GM12878 (cell line): ENCODE results near the gene F10. TPM values are rescaled to one million over a fixed set of nuclear protein-coding genes. Genes with fewer than 3 reads are reported as not detected.

Experiments
- ATAC-seq: fragments of 200-7000 bp; cut with Tn5 transposase; 3 replicates; pipeline ENCODE4 v1.9.1; 2020; ENCODE audit warnings: mild to moderate bottlenecking, moderate library complexity
- BruUV-seq: library from RNA; stranded (reverse); fragments of 400-500 nt; replicated peaks from 2 replicates; lab custom pipeline; 2021; lab: Mats Ljungman, UMichigan
- CTCF ChIA-PET: fragments of 300-600 bp; sonication (Branson Sonifier 250); formaldehyde crosslinking; extraction: SDS; loops from one replicate; lab custom pipeline; 2021; ENCODE audit warnings: inconsistent platforms; lab: Yijun Ruan, JAX
- POLR2A ChIA-PET: fragments of 350-600 bp; formaldehyde crosslinking; extraction: SDS; loops from one replicate; lab custom pipeline; 2021; ENCODE audit warnings: inconsistent platforms; lab: Charles Lee
- RAD21 ChIA-PET: fragments of 300-600 bp; sonication (Branson Sonifier 250); formaldehyde crosslinking; loops from one replicate; lab custom pipeline; 2023; ENCODE audit warnings: antibody characterized with exemption; ENCODE audit not compliant: unreplicated experiment; lab: Charles Lee
- SMC1A ChIA-PET: fragments of 300-600 bp; sonication (Branson Sonifier 250); formaldehyde crosslinking; loops from one replicate; lab custom pipeline; 2023; ENCODE audit not compliant: unreplicated experiment, uncharacterized antibody; lab: Charles Lee
- DNase-seq: peaks from one replicate; pipeline ENCODE4 v3.0.0-alpha.2; 2011; ENCODE audit warnings: low read depth, low spot score
- FAIRE-seq: peaks from 3 replicates; lab custom pipeline; 2011; peaks lifted over from hg19 to GRCh38; lab: Jason Lieb, UNC
- H2AFZ ChIP-seq: 2 replicates; pipeline ENCODE4 v1.6.0; 2011; ENCODE audit warnings: low read depth, low read length, control low read depth; ENCODE audit not compliant: control insufficient read depth
- H3K27ac ChIP-seq: 2 replicates; pipeline ENCODE4 v1.5.1; 2011; ENCODE audit warnings: control low read depth; ENCODE audit not compliant: control insufficient read depth, insufficient read depth
- H3K27me3 ChIP-seq, 2 experiments: replicated peaks in 1 of 2; 2 replicates each; pipeline versions ENCODE4 v1.6.0 to v1.6.1; 2011; ENCODE audit warnings: low read length in 1 of 2; ENCODE audit not compliant: control insufficient read depth in 2 of 2, insufficient read depth in 2 of 2
- H3K36me3 ChIP-seq, 2 experiments: 2 replicates each; pipeline ENCODE4 v1.5.1; 2011; ENCODE audit warnings: low read length in 1 of 2; ENCODE audit not compliant: control insufficient read depth in 2 of 2, insufficient read depth in 2 of 2
- H3K4me1 ChIP-seq: 2 replicates; pipeline ENCODE4 v1.6.1; 2011; ENCODE audit warnings: mild to moderate bottlenecking, low read length, moderate library complexity, mixed read lengths; ENCODE audit not compliant: control insufficient read depth, insufficient read depth
- H3K4me2 ChIP-seq: 2 replicates; pipeline ENCODE4 v1.6.0; 2011; ENCODE audit warnings: control low read depth; ENCODE audit not compliant: control insufficient read depth, insufficient read depth
- H3K4me3 ChIP-seq: fragments of 200-600 bp; sonication (generic); 2 replicates; pipeline ENCODE4 v1.5.1; 2016
- H3K79me2 ChIP-seq: 2 replicates; pipeline ENCODE4 v1.6.0; 2011; ENCODE audit warnings: low read length; ENCODE audit not compliant: control insufficient read depth, insufficient read depth
- H3K9ac ChIP-seq: 2 replicates; pipeline ENCODE4 v1.8.0; 2011; ENCODE audit warnings: low read length, control low read depth, mixed read lengths; ENCODE audit not compliant: control insufficient read depth, insufficient read depth
- H3K9me3 ChIP-seq: replicated peaks from 3 replicates; pipeline ENCODE4 v1.5.1; 2011; ENCODE audit warnings: mild to moderate bottlenecking, low read length; ENCODE audit not compliant: control insufficient read depth, insufficient read depth
- H4K20me1 ChIP-seq: 2 replicates; pipeline ENCODE4 v1.6.0; 2011; ENCODE audit not compliant: control insufficient read depth, insufficient read depth
- BHLHE40 ChIP-seq, 2 experiments: fragments of 450-650 bp in 1 of 2; IDR thresholded peaks; 2 replicates each; pipeline ENCODE4 v1.6.1; 2011 to 2017; ENCODE audit warnings: low read depth in 2 of 2, borderline replicate concordance in 1 of 2, improper control_type of control experiment in 1 of 2, low read length in 1 of 2, mild to moderate bottlenecking in 1 of 2
- CHD1 ChIP-seq: IDR thresholded peaks from 2 replicates; pipeline ENCODE4 v1.6.1; 2012; ENCODE audit warnings: low read depth, low read length, improper control_type of control experiment
- CHD2 ChIP-seq: IDR thresholded peaks from 2 replicates; pipeline ENCODE4 v1.6.1; 2011; ENCODE audit warnings: low read depth, low read length, improper control_type of control experiment, borderline replicate concordance
- CREM ChIP-seq: IDR thresholded peaks from 2 replicates; pipeline ENCODE4 v1.6.1; 2014; ENCODE audit warnings: antibody characterized with exemption, low read depth
- EP300 ChIP-seq, 2 experiments: fragments of 150-350 bp in 1 of 2; IDR thresholded peaks; 2 replicates each; pipeline ENCODE4 v1.6.1; 2011 to 2012; ENCODE audit warnings: low read depth in 2 of 2, low read length in 2 of 2, borderline replicate concordance in 1 of 2, improper control_type of control experiment in 1 of 2, inconsistent platforms in 1 of 2; ENCODE audit not compliant: control insufficient read depth in 1 of 2
- IRF4 ChIP-seq: IDR thresholded peaks from 2 replicates; pipeline ENCODE4 v1.6.1; 2011; ENCODE audit warnings: low read depth, low read length
- MEF2A ChIP-seq: IDR thresholded peaks from 2 replicates; pipeline ENCODE4 v1.6.1; 2011; ENCODE audit warnings: low read depth, mild to moderate bottlenecking, low read length, moderate library complexity; ENCODE audit not compliant: insufficient read depth
- MEF2B ChIP-seq: fragments of 450-650 bp; IDR thresholded peaks from 2 replicates; pipeline ENCODE4 v1.6.1; 2018; ENCODE audit warnings: mild to moderate bottlenecking, moderate library complexity; ENCODE audit not compliant: partially characterized antibody, poor library complexity, severe bottlenecking
- MXI1 ChIP-seq: fragments of 150-350 bp; IDR thresholded peaks from 2 replicates; pipeline ENCODE4 v1.6.1; 2011; ENCODE audit warnings: low read depth, mild to moderate bottlenecking, inconsistent platforms, low read length, improper control_type of control experiment
- MYC ChIP-seq: IDR thresholded peaks from 2 replicates; pipeline ENCODE4 v1.6.1; 2011; ENCODE audit warnings: mild to moderate bottlenecking, low read length, moderate library complexity, inconsistent platforms; ENCODE audit not compliant: insufficient read depth, insufficient replicate concordance, insufficient read length, severe bottlenecking
- NBN ChIP-seq: fragments of 450-650 bp; IDR thresholded peaks from 2 replicates; pipeline ENCODE4 v1.6.1; 2016
- NKRF ChIP-seq: fragments of 450-650 bp; conservative IDR thresholded peaks from 2 replicates; pipeline ENCODE4 v1.6.1; 2017; ENCODE audit warnings: mild to moderate bottlenecking, moderate library complexity
- PBX3 ChIP-seq: IDR thresholded peaks from 2 replicates; pipeline ENCODE4 v1.6.1; 2011; ENCODE audit warnings: mild to moderate bottlenecking, low read depth, low read length, moderate library complexity; ENCODE audit not compliant: insufficient replicate concordance
- RB1 ChIP-seq: fragments of 450-650 bp; formaldehyde crosslinking; IDR thresholded peaks from 2 replicates; pipeline ENCODE4 v1.6.1; 2017; ENCODE audit warnings: mild to moderate bottlenecking, borderline replicate concordance
- SUPT20H ChIP-seq: IDR thresholded peaks from 2 replicates; pipeline ENCODE4 v1.6.1; 2011; ENCODE audit warnings: low read depth, mild to moderate bottlenecking, low read length, moderate library complexity, borderline replicate concordance; ENCODE audit not compliant: control insufficient read depth
- TCF12 ChIP-seq: IDR thresholded peaks from 2 replicates; pipeline ENCODE4 v1.6.1; 2011; ENCODE audit warnings: low read depth, mild to moderate bottlenecking, low read length
- TCF3 ChIP-seq: IDR thresholded peaks from 2 replicates; pipeline ENCODE4 v1.6.1; 2012; ENCODE audit warnings: low read depth, mild to moderate bottlenecking, low read length, borderline replicate concordance; ENCODE audit not compliant: insufficient read depth
- USF1 ChIP-seq: IDR thresholded peaks from 2 replicates; pipeline ENCODE4 v1.6.1; 2011; ENCODE audit warnings: borderline replicate concordance, low read depth, mild to moderate bottlenecking, moderate library complexity, mixed read lengths, low read length; ENCODE audit not compliant: insufficient read depth; ENCODE audit errors: extremely low read length
- ZBED1 ChIP-seq: IDR thresholded peaks from 2 replicates; pipeline ENCODE4 v1.6.1; 2016; ENCODE audit warnings: borderline replicate concordance
- WGBS: methylation state at CpG from one replicate; pipeline ENCODE4 v1.1.6; 2016; ENCODE audit warnings: low lambda C conversion rate; ENCODE audit not compliant: insufficient replicate concordance, insufficient coverage; ENCODE audit errors: missing lambda C conversion rate; 5-methylcytosine and 5-hydroxymethylcytosine counted together
- in situ Hi-C: fragments of 300-500 bp; cut with MboI; formaldehyde crosslinking; loops from 9 replicates; pipeline ENCODE4 v1.14.3; 2018; ENCODE audit warnings: mixed read lengths
- intact Hi-C: fragments of 100-400 bp; cut with micrococcal nuclease; formaldehyde crosslinking; loops from one replicate; pipeline ENCODE4 v1.14.2; 2022; ENCODE audit not compliant: unreplicated experiment
- polyA plus RNA-seq, 11 experiments: library from polyadenylated mRNA; depleted of rRNA in 4 of 11; unstranded in 6 of 11; stranded (reverse) in 5 of 11; fragments of >200 nt; fragmentation: Nextera tagmentation in 4 of 11; fragmentation: Illumina TruSeq in 1 of 11; extraction: Ambion mirVana in 4 of 11; extraction: Trizol in 1 of 11; gene quantifications; 1 replicate in 1 of 11; 2 replicates in 10 of 11; pipeline versions ENCODE4 v1.2.1 to v1.2.3, GENCODE V29; 2011 to 2016; ENCODE audit warnings: inconsistent platforms in 2 of 11, missing spikeins in 2 of 11, low read depth in 1 of 11
- total RNA-seq, 4 experiments: library from RNA; depleted of rRNA in 3 of 4; stranded (reverse); fragments of >200 nt in 3 of 4; fragmentation: Illumina TruSeq in 1 of 4; extraction: Trizol in 1 of 4; gene quantifications; 2 replicates each; pipeline versions ENCODE4 v1.2.1 to v1.2.3, GENCODE V29; 2013 to 2021

Gene F10
- total and polyA plus RNA-seq, 10 of the 15 experiments (the other 5 are each of a cell fraction or from before 2014, with no cell fraction given) = not detected

- Histone ChIP-seq H3K4me3 (no peak overlapping the region), H3K27me3 (no peaks in the 10 kb centered on the region; a peak in 1 of 4 replicates), H3K9ac (no peak overlapping the region), H3K27ac (no peak overlapping the region), H3K4me2 (no peak overlapping the region), H3K4me1 (no peaks in the 10 kb centered on the region), H2AFZ (no peak overlapping the region), H3K79me2 (no peaks in the 10 kb centered on the region), H3K36me3 (no peaks in the 10 kb centered on the region), H4K20me1 (no peaks in the 10 kb centered on the region), H3K9me3 (no peaks in the 10 kb centered on the region; the same call in 2 of the 3 replicates)
- no peak for FAIRE-seq
- DNase-seq = no peak
- ChIA-PET CTCF (no interaction called here), SMC1A (no interaction called here), POLR2A (no interaction called here), RAD21 (no interaction called here)
- no TSS peak for BruUV-seq
- intact Hi-C loops = no loop called here
- 69% methylated on average over 10 of the region's 12 CpGs for WGBS
- TF ChIP-seq NKRF = no peak
- no peak for TF ChIP-seq RB1
- TF ChIP-seq TCF12 = no peak
- no peak for TF ChIP-seq MYC
- TF ChIP-seq TCF3 = no peak
- no peak for TF ChIP-seq NBN
- no peak for TF ChIP-seq CHD2
- TF ChIP-seq CREM = no peak
- TF ChIP-seq BHLHE40 (IDR thresholded peaks at IDR 0.05; ENCODE audit: borderline replicate concordance in 1 of 2, low read depth in 2 of 2, low read length in 1 of 2) = no peak
- TF ChIP-seq EP300 (IDR thresholded peaks at IDR 0.05; ENCODE audit: borderline replicate concordance in 1 of 2, control insufficient read depth in 1 of 2, low read depth in 2 of 2, low read length in 2 of 2) = no peak
- TF ChIP-seq ZBED1 = no peak
- TF ChIP-seq IRF4 = no peak
- TF ChIP-seq USF1 = no peak
- no peak for TF ChIP-seq CHD1
- no peak for TF ChIP-seq MXI1
- no peak for TF ChIP-seq PBX3
- no peak for TF ChIP-seq MEF2B
- no peak for TF ChIP-seq MEF2A
- no peak for TF ChIP-seq SUPT20H
- ATAC-seq = no peak
- in situ Hi-C loops = no loop called here
Observed at GRCh38 chr13:113144255-113144629, 21.6 kb downstream of the F10 start.
